ENCODE results near the gene SMARCA2. TPM values are rescaled to one million over a fixed set of nuclear protein-coding genes. Genes with fewer than 3 reads are reported as not detected.

SMARCA2 gene
- total and polyA plus RNA-seq, 2 donors (not counting 1 experiment from before 2014, with no cell fraction given), result 75.3 to 250 TPM

DNA sequence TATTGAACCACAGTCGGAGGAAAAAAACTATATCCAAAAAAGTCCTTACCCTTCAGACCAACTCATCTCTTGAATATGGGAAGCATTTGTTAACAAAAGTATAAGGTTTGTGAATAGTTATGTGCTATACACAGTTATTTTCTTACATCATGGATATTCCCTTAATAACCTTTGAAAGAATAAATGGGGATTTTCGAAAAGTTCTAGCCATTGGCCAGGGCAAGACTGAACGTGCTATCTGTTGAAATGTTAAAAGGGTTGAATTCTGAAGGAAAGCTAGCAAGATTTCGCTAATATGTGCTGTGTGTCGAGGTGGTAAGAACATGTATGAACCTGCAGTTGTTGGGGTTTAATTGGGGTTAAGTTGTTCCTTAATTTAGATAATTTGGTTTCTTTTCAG is 140.8 kb downstream of the SMARCA2 start:
- Mint-ChIP-seq H3K4me1 (peaks cover 70% of the 10 kb centered on the region), H3K9me3 (ENCODE audit: insufficient read depth) (peaks cover 5% of the 10 kb centered on the region), H3K4me3 (peak overlapping the region; percentile 32), H3K27me3 (no peaks in the 10 kb centered on the region), H3K27ac (no peak overlapping the region)
- ATAC-seq (ENCODE audit: low read depth) (no peak), DNase-seq (no peak)
- intact Hi-C loops (cut with micrococcal nuclease), result loop anchor here (5.0 kb wide), 1 partner anchor 139 kb away; the partner anchor contains the start of gene SMARCA2
- Histone ChIP-seq H3K9me3 (ENCODE audit: control extremely low read depth in 1 of 3, control insufficient read depth in 2 of 3, insufficient read depth in 1 of 3, low read length in 2 of 3) (peaks cover 0 to 4% (median under 1%) of the 10 kb centered on the region in 3 donors), H3K27me3 (replicated peaks in 1 of 4; ENCODE audit: control extremely low read depth in 1 of 4, control insufficient read depth in 3 of 4, insufficient read depth in 4 of 4, low read length in 3 of 4) (no peaks in the 10 kb centered on the region), H3K9ac (ENCODE audit: low read length) (no peak overlapping the region), H2AFZ (ENCODE audit: insufficient read depth, low read depth, low read length, poor library complexity, severe bottlenecking) (no peak overlapping the region), H4K20me1 (ENCODE audit: control insufficient read depth, insufficient read depth, low read length, poor library complexity, severe bottlenecking) (peaks cover 16% of the 10 kb centered on the region), H3K79me2 (ENCODE audit: control insufficient read depth, insufficient read depth, low read length) (peaks cover 54% of the 10 kb centered on the region), H3K4me1 (ENCODE audit: control insufficient read depth in 2 of 2, insufficient read depth in 2 of 2, low read length in 2 of 2) (peaks cover 26 to 32% of the 10 kb centered on the region in 2 donors), H3K4me3 (ENCODE audit: control extremely low read depth in 1 of 5, extremely low read depth in 1 of 5, insufficient read depth in 1 of 5, low read depth in 2 of 5, low read length in 4 of 5) (no peak overlapping the region), H3K36me3 (replicated peaks in 1 of 2; ENCODE audit: control extremely low read depth in 1 of 2, control insufficient read depth in 1 of 2, extremely low read depth in 1 of 2, insufficient read depth in 2 of 2, low read length in 1 of 2) (no peaks in the 10 kb centered on the region), H3K4me2 (replicated peaks; ENCODE audit: low read depth, low read length, poor library complexity, severe bottlenecking) (no peak overlapping the region), H3K27ac (ENCODE audit: low read length in 2 of 2) (no peak overlapping the region)
- TF ChIP-seq, protein P1, sequence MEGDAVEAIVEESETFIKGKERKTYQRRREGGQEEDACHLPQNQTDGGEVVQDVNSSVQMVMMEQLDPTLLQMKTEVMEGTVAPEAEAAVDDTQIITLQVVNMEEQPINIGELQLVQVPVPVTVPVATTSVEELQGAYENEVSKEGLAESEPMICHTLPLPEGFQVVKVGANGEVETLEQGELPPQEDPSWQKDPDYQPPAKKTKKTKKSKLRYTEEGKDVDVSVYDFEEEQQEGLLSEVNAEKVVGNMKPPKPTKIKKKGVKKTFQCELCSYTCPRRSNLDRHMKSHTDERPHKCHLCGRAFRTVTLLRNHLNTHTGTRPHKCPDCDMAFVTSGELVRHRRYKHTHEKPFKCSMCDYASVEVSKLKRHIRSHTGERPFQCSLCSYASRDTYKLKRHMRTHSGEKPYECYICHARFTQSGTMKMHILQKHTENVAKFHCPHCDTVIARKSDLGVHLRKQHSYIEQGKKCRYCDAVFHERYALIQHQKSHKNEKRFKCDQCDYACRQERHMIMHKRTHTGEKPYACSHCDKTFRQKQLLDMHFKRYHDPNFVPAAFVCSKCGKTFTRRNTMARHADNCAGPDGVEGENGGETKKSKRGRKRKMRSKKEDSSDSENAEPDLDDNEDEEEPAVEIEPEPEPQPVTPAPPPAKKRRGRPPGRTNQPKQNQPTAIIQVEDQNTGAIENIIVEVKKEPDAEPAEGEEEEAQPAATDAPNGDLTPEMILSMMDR (IDR thresholded peaks at IDR 0.05), result no peak
- TF ChIP-seq EZH2 (IDR thresholded peaks at IDR 0.05; ENCODE audit: borderline replicate concordance, insufficient read depth, low read depth, low read length, poor library complexity, severe bottlenecking), result no peak
- POLR2A ChIA-PET, result no interaction called here
- CTCF ChIA-PET, result interaction anchor here (1.0 kb wide), 1 partner anchor 13 kb away, joined by 3 read pairs; no protein-coding TSS in a partner anchor
- WGBS (ENCODE audit: insufficient coverage), result 90% methylated on average over 3 of the region's 5 CpGs

DNA sequence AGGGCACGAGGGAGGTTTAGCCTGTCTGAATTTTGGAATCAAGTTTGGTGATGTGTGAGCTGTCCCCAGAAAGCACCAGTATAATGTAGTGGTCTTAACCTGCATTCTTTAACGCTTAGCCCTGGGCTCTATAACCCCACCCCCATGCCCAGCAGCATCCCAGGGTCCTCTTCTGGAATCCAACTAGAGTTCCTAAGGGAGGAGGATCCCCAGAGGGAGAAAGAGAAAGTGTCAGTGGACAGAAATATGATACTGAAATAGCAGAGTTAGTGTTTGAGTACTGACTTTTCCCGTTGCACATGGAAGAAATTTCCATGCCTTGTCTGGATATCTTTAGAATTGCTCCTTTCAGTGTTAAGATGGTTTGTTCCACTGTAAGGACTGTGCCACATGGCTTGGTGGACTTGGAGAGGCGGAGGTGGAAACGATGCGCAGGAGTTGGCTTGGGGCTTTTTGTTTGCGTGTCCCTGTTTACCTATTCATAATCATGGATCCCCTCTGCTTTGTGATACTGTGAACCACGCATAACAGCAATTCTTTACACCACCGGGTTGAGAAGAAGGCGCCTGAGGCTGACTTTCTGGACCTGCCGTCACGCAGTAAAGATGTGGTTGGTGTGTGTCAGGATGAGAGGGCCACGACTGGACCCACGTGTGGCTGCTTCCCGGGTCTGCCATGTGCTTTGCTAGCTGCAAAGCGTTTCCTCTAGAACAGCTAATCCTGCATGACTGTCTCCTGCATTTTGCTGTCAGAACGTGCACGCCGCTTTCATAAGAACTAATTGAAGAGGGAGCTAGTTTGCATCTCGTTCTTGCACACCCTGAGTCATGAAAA is 142.3 kb downstream of the SMARCA2 start:
- Histone ChIP-seq H3K4me1 (ENCODE audit: control insufficient read depth in 2 of 2, insufficient read depth in 2 of 2, low read length in 2 of 2) (peaks cover 22 to 32% of the 10 kb centered on the region in 2 donors), H3K4me2 (replicated peaks; ENCODE audit: low read depth, low read length, poor library complexity, severe bottlenecking) (peak overlapping the region; percentile 72), H3K79me2 (ENCODE audit: control insufficient read depth, insufficient read depth, low read length) (peaks cover 67% of the 10 kb centered on the region), H3K27me3 (replicated peaks in 1 of 4; ENCODE audit: control extremely low read depth in 1 of 4, control insufficient read depth in 3 of 4, insufficient read depth in 4 of 4, low read length in 3 of 4) (no peaks in the 10 kb centered on the region), H3K9ac (ENCODE audit: low read length) (peak overlapping the region; percentile 70), H2AFZ (ENCODE audit: insufficient read depth, low read depth, low read length, poor library complexity, severe bottlenecking) (peak overlapping the region; percentile 48), H3K36me3 (replicated peaks in 1 of 2; ENCODE audit: control extremely low read depth in 1 of 2, control insufficient read depth in 1 of 2, extremely low read depth in 1 of 2, insufficient read depth in 2 of 2, low read length in 1 of 2) (peaks cover 0 to 9% of the 10 kb centered on the region in 2 experiments), H3K4me3 (ENCODE audit: control extremely low read depth in 1 of 5, extremely low read depth in 1 of 5, insufficient read depth in 1 of 5, low read depth in 2 of 5, low read length in 4 of 5) (peak overlapping the region; percentile 26 to 70 (median 55)), H4K20me1 (ENCODE audit: control insufficient read depth, insufficient read depth, low read length, poor library complexity, severe bottlenecking) (peaks cover 16% of the 10 kb centered on the region), H3K27ac (ENCODE audit: low read length in 2 of 2) (peak overlapping the region in 1 of 2 donors; percentile 75), H3K9me3 (ENCODE audit: control extremely low read depth in 1 of 3, control insufficient read depth in 2 of 3, insufficient read depth in 1 of 3, low read length in 2 of 3) (no peaks in the 10 kb centered on the region)
- Mint-ChIP-seq H3K4me3 (peak overlapping the region; percentile 85), H3K4me1 (peaks cover 60% of the 10 kb centered on the region), H3K27me3 (no peaks in the 10 kb centered on the region), H3K27ac (peak overlapping the region; percentile 78), H3K9me3 (ENCODE audit: insufficient read depth) (no peaks in the 10 kb centered on the region)
- ChIA-PET POLR2A (no interaction called here), CTCF (interaction anchor here (0.7 kb wide), 2 partner anchors 9 to 571 kb away, joined by 3 to 5 read pairs; no protein-coding TSS in a partner anchor)
- no peak for TF ChIP-seq EZH2 (IDR thresholded peaks at IDR 0.05; ENCODE audit: borderline replicate concordance, insufficient read depth, low read depth, low read length, poor library complexity, severe bottlenecking)
- TF ChIP-seq, protein P1 (IDR thresholded peaks at IDR 0.05), result no peak
- WGBS (ENCODE audit: insufficient coverage), result 5% methylated on average over 9 of the region's 20 CpGs
- ATAC-seq (ENCODE audit: low read depth) (peak; percentile 32), DNase-seq (peak; percentile 29)
- intact Hi-C loops (cut with micrococcal nuclease), result loop anchor here (5.0 kb wide), 1 partner anchor 140 kb away; the partner anchor contains the start of gene SMARCA2
